PC-9 (cell line): ENCODE measurements around the gene PLAAT3. TPM values are rescaled to one million over a fixed set of nuclear protein-coding genes. Genes with fewer than 3 reads are reported as not detected.

ENCODE experiments used
- BruUV-seq: library from RNA; stranded (reverse); fragments of 400-500 nt; replicated peaks from 2 replicates; lab custom pipeline; 2021; lab: Mats Ljungman, UMichigan
- CTCF ChIA-PET: fragments of 300-600 bp; sonication (Branson Sonifier 250); formaldehyde crosslinking; loops from one replicate; lab custom pipeline; 2022; ENCODE audit warnings: antibody characterized with exemption; lab: Charles Lee
- POLR2A ChIA-PET: fragments of 300-600 bp; sonication (Branson Sonifier 250); formaldehyde crosslinking; loops from one replicate; lab custom pipeline; 2022; ENCODE audit warnings: antibody characterized with exemption; ENCODE audit not compliant: unreplicated experiment; lab: Charles Lee
- DNase-seq, 2 experiments: peaks; one replicate each; pipeline versions ENCODE4 v3.0.0 to v3.0.0-alpha.2; 2015 to 2022; ENCODE audit warnings: mixed read lengths in 1 of 2
- H2AFZ ChIP-seq: fragments of 200-600 bp; sonication (generic); 2 replicates; pipeline ENCODE4 v1.8.1; 2017; ENCODE audit warnings: antibody characterized with exemption
- H3F3A ChIP-seq: fragments of 200-600 bp; sonication (generic); 2 replicates; pipeline ENCODE4 v1.8.1; 2017; ENCODE audit warnings: antibody characterized with exemption, mild to moderate bottlenecking, low read depth; ENCODE audit not compliant: insufficient read depth
- H3K27ac ChIP-seq: fragments of 200-600 bp; sonication (generic); 2 replicates; pipeline ENCODE4 v1.6.1; 2016; ENCODE audit warnings: mixed run types
- H3K27me3 ChIP-seq: fragments of 200-600 bp; sonication (generic); 2 replicates; pipeline ENCODE4 v1.6.1; 2016; ENCODE audit warnings: low read depth, mixed run types; ENCODE audit not compliant: insufficient read depth
- H3K36me3 ChIP-seq: fragments of 200-600 bp; sonication (generic); 2 replicates; pipeline ENCODE4 v1.6.1; 2016; ENCODE audit warnings: low read depth, mixed run types
- H3K4me1 ChIP-seq: fragments of 200-600 bp; sonication (generic); replicated peaks from 2 replicates; pipeline ENCODE4 v1.6.1; 2016; ENCODE audit warnings: mixed run types; ENCODE audit not compliant: insufficient read depth
- H3K4me2 ChIP-seq: fragments of 200-600 bp; sonication (generic); 2 replicates; pipeline ENCODE4 v1.6.1; 2017; ENCODE audit warnings: mixed run types
- H3K4me3 ChIP-seq: fragments of 200-600 bp; sonication (generic); 2 replicates; pipeline ENCODE4 v1.6.1; 2016; ENCODE audit warnings: mixed run types
- H3K79me2 ChIP-seq: fragments of 200-600 bp; sonication (generic); 2 replicates; pipeline ENCODE4 v1.6.1; 2017; ENCODE audit warnings: low read depth, mixed run types
- H3K9me2 ChIP-seq: fragments of 200-600 bp; sonication (generic); 2 replicates; pipeline ENCODE4 v1.8.1; 2017; ENCODE audit warnings: mild to moderate bottlenecking; ENCODE audit not compliant: insufficient read depth
- H3K9me3 ChIP-seq: fragments of 200-600 bp; sonication (generic); 2 replicates; pipeline ENCODE4 v1.8.1; 2016; ENCODE audit warnings: low read depth; ENCODE audit not compliant: insufficient read depth
- H4K20me1 ChIP-seq: fragments of 200-600 bp; sonication (generic); 2 replicates; pipeline ENCODE4 v1.8.1; 2017; ENCODE audit not compliant: insufficient read depth
- EZH2 ChIP-seq: fragments of 200-600 bp; sonication (generic); IDR thresholded peaks from 2 replicates; pipeline ENCODE4 v1.8.0; 2017; ENCODE audit warnings: antibody characterized with exemption, low read depth
- intact Hi-C: fragments of 100-400 bp; cut with micrococcal nuclease; formaldehyde crosslinking; loops from one replicate; pipeline ENCODE4 v1.10.0; 2022; ENCODE audit not compliant: unreplicated experiment
- total RNA-seq: library from RNA; stranded (reverse); gene quantifications from 2 replicates; pipeline ENCODE4 v1.2.3, GENCODE V29; 2021
- TF ChIP-seq, protein P1 (sequence below): fragments of 200-600 bp; sonication (generic); conservative IDR thresholded peaks from 2 replicates; pipeline ENCODE4 v1.6.1; 2017; ENCODE audit warnings: mixed run types, antibody characterized with exemption, mild to moderate bottlenecking, moderate library complexity

Gene PLAAT3
- total RNA-seq, 1 experiment from 2014 or later = 240 TPM

DNA sequence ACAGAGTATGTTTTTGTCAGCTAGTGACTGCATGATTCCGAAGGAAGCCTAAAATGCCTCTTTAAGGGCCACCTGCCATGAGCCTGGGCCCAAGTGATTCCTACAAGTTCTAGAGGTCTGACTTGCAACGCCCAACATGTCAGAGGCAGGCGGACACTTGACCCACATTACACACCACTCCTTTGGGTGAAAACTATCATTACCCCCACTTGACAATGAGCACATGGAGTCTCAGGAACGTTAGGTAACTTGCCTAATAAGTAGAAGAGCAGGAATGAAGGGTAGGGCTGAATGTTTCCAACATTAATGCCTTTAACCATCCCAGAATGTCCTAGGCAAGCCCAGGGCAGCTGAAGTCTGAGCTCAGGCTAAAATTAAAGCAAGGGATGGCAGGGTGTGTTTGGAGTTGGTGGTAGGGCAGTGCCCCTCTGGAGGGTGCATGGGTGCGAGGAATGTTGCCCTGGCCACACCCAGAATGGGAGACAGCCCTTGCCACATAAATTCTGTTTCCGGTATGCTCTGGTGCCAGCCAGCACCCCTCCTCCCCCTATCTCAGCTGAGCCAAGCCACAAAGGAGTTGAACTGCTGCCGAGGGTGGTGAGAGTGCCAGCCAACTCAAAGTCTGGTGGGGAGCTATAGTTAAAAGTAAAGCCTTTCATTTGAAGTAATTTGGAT lies 53.6 kb downstream of the PLAAT3 start:
- intact Hi-C loops = loop anchor here (10.0 kb wide), 2 partner anchors 46 to 86 kb away; no protein-coding TSS in a partner anchor

DNA sequence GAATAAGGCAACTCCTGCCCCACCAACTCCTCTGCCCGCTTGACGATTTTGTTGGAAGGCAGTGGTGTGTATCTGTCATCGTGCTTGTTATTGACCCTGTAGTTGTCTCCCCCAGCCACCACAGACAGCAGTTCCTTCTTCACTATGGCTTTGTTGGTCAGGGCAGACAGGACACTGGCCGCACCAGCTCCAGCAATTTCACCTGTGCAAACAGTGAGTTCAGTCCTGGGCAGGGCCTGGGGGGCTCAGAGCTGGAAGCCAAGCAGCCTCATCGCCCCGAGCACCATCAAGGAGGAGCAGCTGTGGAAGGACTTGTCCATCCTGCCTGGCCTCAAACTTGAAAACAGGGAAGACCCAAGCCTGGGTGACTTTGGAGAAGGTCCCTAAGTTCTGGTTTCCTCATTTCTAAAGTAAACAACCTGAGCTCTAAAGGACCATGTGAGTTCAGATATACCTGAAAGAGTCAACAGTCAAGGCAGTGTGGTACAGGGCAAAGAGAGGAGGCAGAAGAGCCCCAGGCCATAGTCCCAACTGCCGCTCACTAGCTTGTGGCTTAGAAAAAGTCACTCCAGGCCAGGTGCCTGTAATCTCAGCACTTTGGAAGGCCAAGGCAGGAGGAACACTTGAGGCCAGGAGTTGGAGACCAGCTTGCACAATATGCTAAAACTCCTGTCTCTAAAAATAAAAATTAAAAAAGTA lies 55.6 kb downstream of the PLAAT3 start:
- intact Hi-C loops = no loop called here
- Histone ChIP-seq H3K9me3 (no peaks in the 10 kb centered on the region), H2AFZ (no peak overlapping the region), H3K27me3 (no peaks in the 10 kb centered on the region), H3K4me3 (no peak overlapping the region), H3K27ac (peak overlapping the region; percentile 7; the same call in 1 of the 2 replicates), H3K79me2 (no peaks in the 10 kb centered on the region), H4K20me1 (no peaks in the 10 kb centered on the region), H3K4me1 (peaks cover 18% of the 10 kb centered on the region), H3K4me2 (peak overlapping the region; percentile 15; the same call in 1 of the 2 replicates), H3K9me2 (no peaks in the 10 kb centered on the region; the same call in 1 of the 2 replicates), H3K36me3 (no peaks in the 10 kb centered on the region), H3F3A (no peaks in the 10 kb centered on the region)
- no TSS peak for BruUV-seq
- CTCF ChIA-PET = no interaction called here
- peak in 1 of 2 experiments; percentile 64 for DNase-seq
- POLR2A ChIA-PET = interaction anchor here (0.7 kb wide), 1 partner anchor 173 kb away, joined by 3 read pairs; no protein-coding TSS in a partner anchor
- no peak for TF ChIP-seq EZH2
- TF ChIP-seq, protein P1, sequence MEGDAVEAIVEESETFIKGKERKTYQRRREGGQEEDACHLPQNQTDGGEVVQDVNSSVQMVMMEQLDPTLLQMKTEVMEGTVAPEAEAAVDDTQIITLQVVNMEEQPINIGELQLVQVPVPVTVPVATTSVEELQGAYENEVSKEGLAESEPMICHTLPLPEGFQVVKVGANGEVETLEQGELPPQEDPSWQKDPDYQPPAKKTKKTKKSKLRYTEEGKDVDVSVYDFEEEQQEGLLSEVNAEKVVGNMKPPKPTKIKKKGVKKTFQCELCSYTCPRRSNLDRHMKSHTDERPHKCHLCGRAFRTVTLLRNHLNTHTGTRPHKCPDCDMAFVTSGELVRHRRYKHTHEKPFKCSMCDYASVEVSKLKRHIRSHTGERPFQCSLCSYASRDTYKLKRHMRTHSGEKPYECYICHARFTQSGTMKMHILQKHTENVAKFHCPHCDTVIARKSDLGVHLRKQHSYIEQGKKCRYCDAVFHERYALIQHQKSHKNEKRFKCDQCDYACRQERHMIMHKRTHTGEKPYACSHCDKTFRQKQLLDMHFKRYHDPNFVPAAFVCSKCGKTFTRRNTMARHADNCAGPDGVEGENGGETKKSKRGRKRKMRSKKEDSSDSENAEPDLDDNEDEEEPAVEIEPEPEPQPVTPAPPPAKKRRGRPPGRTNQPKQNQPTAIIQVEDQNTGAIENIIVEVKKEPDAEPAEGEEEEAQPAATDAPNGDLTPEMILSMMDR = no peak

More for the DNA sequence above, 53.6 kb downstream of the PLAAT3 start:
- peak in 1 of 2 experiments; percentile 66 for DNase-seq
- ChIA-PET POLR2A (interaction anchor here (1.0 kb wide), 1 partner anchor 247 kb away, joined by 7 read pairs; no protein-coding TSS in a partner anchor), CTCF (interaction anchor here (0.7 kb wide), 1 partner anchor 1614 kb away, joined by 6 read pairs; no protein-coding TSS in a partner anchor)
- Histone ChIP-seq H3F3A (peaks cover 11% of the 10 kb centered on the region; the same call in 1 of the 2 replicates), H3K9me2 (no peaks in the 10 kb centered on the region; the same call in 1 of the 2 replicates), H3K36me3 (no peaks in the 10 kb centered on the region), H2AFZ (no peak overlapping the region), H3K4me3 (no peak overlapping the region), H3K4me2 (0 out of 2 replicates have a peak overlapping the region, but pooled peaks have one; percentile 3), H3K4me1 (peaks cover 38% of the 10 kb centered on the region), H3K9me3 (no peaks in the 10 kb centered on the region), H3K27ac (no peak overlapping the region), H3K79me2 (no peaks in the 10 kb centered on the region), H3K27me3 (no peaks in the 10 kb centered on the region), H4K20me1 (no peaks in the 10 kb centered on the region)
- TF ChIP-seq EZH2 = no peak
- TF ChIP-seq, protein P1 = no peak
- BruUV-seq = no TSS peak

DNA sequence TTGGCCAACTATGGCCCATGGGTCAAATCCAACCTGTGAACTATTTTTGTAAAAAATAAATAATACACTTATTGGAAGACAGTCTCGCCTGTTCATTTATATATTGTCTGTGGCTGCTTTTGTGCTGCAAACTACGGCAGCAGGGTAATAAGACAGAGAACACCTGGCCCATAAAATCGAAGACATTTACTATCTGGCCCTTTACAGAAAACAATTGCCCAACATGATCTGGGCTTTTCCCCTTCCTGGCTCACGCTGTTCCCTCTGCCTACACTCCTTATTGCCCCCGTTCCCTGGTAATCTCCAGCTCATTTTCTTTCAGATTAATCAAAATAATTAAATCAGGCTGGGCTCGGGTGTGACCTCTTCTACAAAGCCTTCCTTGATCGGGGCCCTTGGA lies 56.7 kb downstream of the PLAAT3 start:
- Histone ChIP-seq H3K4me3 (no peak overlapping the region), H3K4me1 (peaks cover 18% of the 10 kb centered on the region), H3K79me2 (no peaks in the 10 kb centered on the region), H3F3A (no peaks in the 10 kb centered on the region), H3K4me2 (no peak overlapping the region), H3K36me3 (no peaks in the 10 kb centered on the region), H3K9me3 (no peaks in the 10 kb centered on the region), H4K20me1 (no peaks in the 10 kb centered on the region), H3K27ac (no peak overlapping the region), H3K27me3 (no peaks in the 10 kb centered on the region), H3K9me2 (no peaks in the 10 kb centered on the region; the same call in 1 of the 2 replicates), H2AFZ (no peak overlapping the region)
- DNase-seq = no peak
- POLR2A ChIA-PET = no interaction called here
- CTCF ChIA-PET = no interaction called here
- intact Hi-C loops = no loop called here
- TF ChIP-seq, protein P1 = no peak
- no peak for TF ChIP-seq EZH2
- BruUV-seq = no TSS peak
